SIG-M5 treated with dmso at 0.1 percent for 504 hours (cell line): ENCODE measurements around the gene HS3ST4.
A peak's percentile ranks its signal among the peaks of the same experiment; 100 is the strongest.

ENCODE experiments used
- DNase-seq: peaks from one replicate; lab custom pipeline; 2025; ENCODE audit not compliant: unreplicated experiment; lab: John Stamatoyannopoulos, UW

Gene HS3ST4

GRCh38 chr16:25817876-25818275 lies 126.1 kb downstream of the HS3ST4 start:
- DNase-seq = no peak

- DNase-seq = no peak
Measured at GRCh38 chr16:25823891-25824290, 132.1 kb downstream of the HS3ST4 start.

- DNase-seq = no peak
Measured at GRCh38 chr16:25827709-25828108, 135.9 kb downstream of the HS3ST4 start.

- no peak for DNase-seq
Measured at GRCh38 chr16:25828510-25828909, 136.8 kb downstream of the HS3ST4 start.

- no peak for DNase-seq
Measured at GRCh38 chr16:25832291-25832690, 140.5 kb downstream of the HS3ST4 start.

GRCh38 chr16:25834101-25834500 lies 142.3 kb downstream of the HS3ST4 start:
- DNase-seq = no peak

- no peak for DNase-seq
Measured at GRCh38 chr16:25835126-25835525, 143.4 kb downstream of the HS3ST4 start.

GRCh38 chr16:25838724-25839186 lies 147.0 kb downstream of the HS3ST4 start:
- peak; percentile 63 for DNase-seq

- no peak for DNase-seq
Measured at GRCh38 chr16:25841761-25842160, 150.0 kb downstream of the HS3ST4 start.

GRCh38 chr16:25845901-25846300 lies 154.1 kb downstream of the HS3ST4 start:
- no peak for DNase-seq

- no peak for DNase-seq
Measured at GRCh38 chr16:25854141-25854540, 162.4 kb downstream of the HS3ST4 start.

- no peak for DNase-seq
Measured at GRCh38 chr16:25855063-25855462, 163.3 kb downstream of the HS3ST4 start.

- DNase-seq = no peak
Measured at GRCh38 chr16:25855818-25856217, 164.1 kb downstream of the HS3ST4 start.

- DNase-seq = no peak
Measured at GRCh38 chr16:25859645-25860044, 167.9 kb downstream of the HS3ST4 start.

- no peak for DNase-seq
Measured at GRCh38 chr16:25867041-25867440, 175.3 kb downstream of the HS3ST4 start.

- DNase-seq = no peak
Measured at GRCh38 chr16:25868106-25868505, 176.3 kb downstream of the HS3ST4 start.

GRCh38 chr16:25868706-25869370 lies 177.1 kb downstream of the HS3ST4 start:
- DNase-seq = no peak

GRCh38 chr16:25872369-25873070 lies 180.8 kb downstream of the HS3ST4 start:
- no peak for DNase-seq

- DNase-seq = no peak
Measured at GRCh38 chr16:25874196-25874595, 182.4 kb downstream of the HS3ST4 start.

GRCh38 chr16:25875956-25876598 lies 184.3 kb downstream of the HS3ST4 start:
- DNase-seq = no peak

- DNase-seq = no peak
Measured at GRCh38 chr16:25877103-25877502, 185.3 kb downstream of the HS3ST4 start.

GRCh38 chr16:25886598-25886997 lies 194.8 kb downstream of the HS3ST4 start:
- DNase-seq = no peak
